Bronchial epithelial cell (primary cell): ENCODE measurements around the gene PANK4. TPM values are rescaled to one million over a fixed set of nuclear protein-coding genes. Genes with fewer than 3 reads are reported as not detected.

Experiments used
- DNase-seq: peaks from one replicate; pipeline ENCODE4 v3.0.0-alpha.2; 2010; ENCODE audit warnings: low read depth
- FAIRE-seq: peaks from 2 replicates; lab custom pipeline; 2011; peaks lifted over from hg19 to GRCh38; lab: Jason Lieb, UNC
- H3K27me3 ChIP-seq: 2 replicates; pipeline ENCODE4 v1.5.1; 2011; ENCODE audit warnings: low read length; ENCODE audit not compliant: control insufficient read depth, insufficient read depth
- H3K36me3 ChIP-seq: 2 replicates; pipeline ENCODE4 v1.5.1; 2011; ENCODE audit warnings: low read length; ENCODE audit not compliant: control insufficient read depth, insufficient read depth
- H3K4me3 ChIP-seq: 2 replicates; pipeline ENCODE4 v1.5.1; 2011; ENCODE audit warnings: mild to moderate bottlenecking, low read depth, low read length, control low read depth
- total RNA-seq: library from RNA; depleted of rRNA; stranded (reverse); fragments of >200 nt; gene quantifications from 2 replicates; pipeline ENCODE4 v1.2.1, GENCODE V29; 2014
- TF ChIP-seq, protein P1 (sequence below): IDR thresholded peaks from 2 replicates; pipeline ENCODE4 v1.5.1; 2011; ENCODE audit warnings: mild to moderate bottlenecking, moderate library complexity, low read length, control low read depth, inconsistent platforms; ENCODE audit not compliant: insufficient read depth, severe bottlenecking

Gene PANK4
- total RNA-seq, 1 donor from 2014 or later, result 29.2 TPM

DNA sequence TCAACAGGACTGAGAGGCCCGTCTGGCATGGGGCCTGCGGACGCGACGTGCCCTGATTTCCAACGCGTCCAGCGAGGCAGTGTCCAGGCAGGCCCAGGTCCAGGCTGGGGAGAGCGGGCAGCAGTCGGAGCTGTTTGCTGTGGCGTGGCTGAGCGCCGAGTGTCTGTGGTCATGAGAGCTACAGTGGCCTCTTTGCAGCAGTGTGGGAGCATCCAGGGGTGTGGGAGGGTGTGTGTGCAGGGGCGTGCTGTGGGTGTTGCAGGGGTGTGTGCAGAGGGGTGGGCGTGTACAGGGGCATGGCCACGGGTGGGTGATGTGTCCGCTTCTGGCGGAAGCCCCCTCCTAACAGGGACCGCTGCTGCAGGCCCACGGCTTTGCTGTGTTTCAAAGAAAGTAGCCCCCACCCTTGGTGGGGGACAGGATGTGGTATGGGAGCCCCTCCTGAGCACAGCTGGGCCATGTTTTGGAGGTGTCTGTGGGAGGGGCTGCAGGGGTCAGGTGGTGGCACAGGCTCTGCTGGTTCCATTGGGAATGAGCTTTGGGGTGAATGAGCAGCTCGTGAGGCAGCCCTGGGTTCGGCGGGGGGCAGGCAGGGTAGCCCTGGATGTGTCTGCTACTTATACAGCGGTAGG, 32.6 kb downstream of the PANK4 start:
- Histone ChIP-seq H3K27me3 (no peaks in the 10 kb centered on the region), H3K36me3 (peaks cover 39% of the 10 kb centered on the region), H3K4me3 (no peak overlapping the region)
- FAIRE-seq (no peak), DNase-seq (no peak)
- TF ChIP-seq, protein P1, sequence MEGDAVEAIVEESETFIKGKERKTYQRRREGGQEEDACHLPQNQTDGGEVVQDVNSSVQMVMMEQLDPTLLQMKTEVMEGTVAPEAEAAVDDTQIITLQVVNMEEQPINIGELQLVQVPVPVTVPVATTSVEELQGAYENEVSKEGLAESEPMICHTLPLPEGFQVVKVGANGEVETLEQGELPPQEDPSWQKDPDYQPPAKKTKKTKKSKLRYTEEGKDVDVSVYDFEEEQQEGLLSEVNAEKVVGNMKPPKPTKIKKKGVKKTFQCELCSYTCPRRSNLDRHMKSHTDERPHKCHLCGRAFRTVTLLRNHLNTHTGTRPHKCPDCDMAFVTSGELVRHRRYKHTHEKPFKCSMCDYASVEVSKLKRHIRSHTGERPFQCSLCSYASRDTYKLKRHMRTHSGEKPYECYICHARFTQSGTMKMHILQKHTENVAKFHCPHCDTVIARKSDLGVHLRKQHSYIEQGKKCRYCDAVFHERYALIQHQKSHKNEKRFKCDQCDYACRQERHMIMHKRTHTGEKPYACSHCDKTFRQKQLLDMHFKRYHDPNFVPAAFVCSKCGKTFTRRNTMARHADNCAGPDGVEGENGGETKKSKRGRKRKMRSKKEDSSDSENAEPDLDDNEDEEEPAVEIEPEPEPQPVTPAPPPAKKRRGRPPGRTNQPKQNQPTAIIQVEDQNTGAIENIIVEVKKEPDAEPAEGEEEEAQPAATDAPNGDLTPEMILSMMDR, result no peak

DNA sequence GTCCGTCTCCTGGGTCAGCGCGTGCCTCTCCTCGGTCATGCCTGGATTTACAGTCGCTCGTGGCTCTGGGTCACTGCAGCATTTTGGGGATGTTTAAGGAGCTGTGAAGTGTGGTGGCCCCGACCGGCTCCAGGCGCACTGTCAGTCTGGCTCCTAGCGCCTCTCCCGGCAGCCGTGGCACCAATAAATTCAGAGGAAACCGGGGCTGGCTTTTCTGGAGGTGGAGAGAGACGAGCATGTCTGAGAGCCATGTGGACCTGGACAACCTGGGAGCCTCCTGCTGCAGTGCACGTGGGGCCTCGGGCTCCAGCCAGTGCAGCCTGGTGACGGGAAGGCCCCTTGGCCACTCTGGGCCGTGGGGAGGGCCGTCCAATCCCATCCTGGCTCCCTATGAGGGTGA, 33.2 kb downstream of the PANK4 start:
- FAIRE-seq (no peak), DNase-seq (no peak)
- Histone ChIP-seq H3K4me3 (no peak overlapping the region), H3K27me3 (no peaks in the 10 kb centered on the region), H3K36me3 (peaks cover 36% of the 10 kb centered on the region)
- TF ChIP-seq, protein P1, result no peak

DNA sequence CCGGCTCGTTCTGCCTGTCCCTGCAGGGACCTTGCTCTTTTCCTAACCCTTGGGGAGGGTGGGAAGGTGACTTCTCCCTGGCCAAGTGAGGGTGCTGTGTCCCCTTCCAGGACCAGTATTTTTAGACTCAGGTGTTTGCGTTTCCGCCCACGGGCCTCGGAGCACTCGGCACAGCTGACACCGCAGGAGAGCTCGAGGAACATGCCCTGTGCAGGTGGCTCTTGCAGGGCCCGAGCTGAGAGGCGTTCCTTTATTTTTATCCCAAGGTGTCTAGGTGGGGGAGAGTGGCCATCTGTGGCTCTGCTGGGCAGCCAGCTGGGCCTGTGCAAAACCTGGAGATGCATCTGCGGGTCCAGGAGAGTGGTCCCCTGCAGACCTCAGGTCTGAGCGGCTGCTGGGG, 34.3 kb downstream of the PANK4 start:
- H3K4me3 ChIP-seq, result no peak overlapping the region
- TF ChIP-seq, protein P1, result no peak
- DNase-seq, result no peak
- no peak for FAIRE-seq
- H3K36me3 ChIP-seq, result peaks cover 44% of the 10 kb centered on the region
- H3K27me3 ChIP-seq, result no peaks in the 10 kb centered on the region

DNA sequence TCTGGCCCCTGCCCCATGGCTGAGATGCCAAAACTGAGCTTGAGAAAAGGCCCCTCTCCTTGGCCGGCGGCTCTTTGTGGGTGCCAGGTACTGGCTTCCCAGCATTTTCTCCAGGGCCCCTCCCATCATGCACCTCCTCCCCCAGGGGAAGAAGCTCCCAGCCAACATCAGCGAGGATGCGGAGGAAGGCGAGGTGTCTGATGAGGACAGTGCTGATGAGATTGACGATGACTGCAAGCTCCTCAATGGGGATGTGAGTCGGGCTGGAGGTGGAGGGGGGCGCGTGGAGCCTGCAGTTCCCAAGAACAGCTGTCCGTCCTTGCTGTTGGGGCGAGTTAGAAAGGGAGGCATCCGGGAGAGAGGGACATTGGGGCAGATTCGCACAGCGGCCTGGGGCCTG, 36.8 kb downstream of the PANK4 start:
- DNase-seq, result no peak
- Histone ChIP-seq H3K4me3 (no peak overlapping the region), H3K36me3 (peaks cover 59% of the 10 kb centered on the region), H3K27me3 (no peaks in the 10 kb centered on the region)
- no peak for FAIRE-seq
- TF ChIP-seq, protein P1, result no peak

DNA sequence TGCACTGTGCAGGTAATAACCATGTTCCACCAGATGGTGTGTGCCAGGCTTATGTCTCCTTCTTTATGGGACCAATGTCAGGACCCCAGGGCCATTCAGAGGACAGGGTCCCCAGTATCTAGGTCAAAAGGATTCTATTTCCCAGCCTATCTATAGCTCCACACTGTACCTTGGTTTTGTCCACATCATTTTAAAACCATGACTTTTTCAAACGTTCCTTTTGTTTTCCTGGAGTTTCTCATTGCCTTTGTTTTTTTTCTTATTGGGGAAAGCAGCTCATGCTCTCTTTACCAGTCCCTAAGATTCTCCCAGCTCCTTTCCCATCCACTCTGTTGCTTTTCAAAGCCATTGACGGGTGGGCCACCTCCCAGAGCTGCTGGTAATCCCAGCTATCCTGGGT, 37.7 kb downstream of the PANK4 start:
- FAIRE-seq, result no peak
- no peak for DNase-seq
- Histone ChIP-seq H3K4me3 (no peak overlapping the region), H3K27me3 (no peaks in the 10 kb centered on the region), H3K36me3 (peaks cover 66% of the 10 kb centered on the region)
- TF ChIP-seq, protein P1, result no peak

DNA sequence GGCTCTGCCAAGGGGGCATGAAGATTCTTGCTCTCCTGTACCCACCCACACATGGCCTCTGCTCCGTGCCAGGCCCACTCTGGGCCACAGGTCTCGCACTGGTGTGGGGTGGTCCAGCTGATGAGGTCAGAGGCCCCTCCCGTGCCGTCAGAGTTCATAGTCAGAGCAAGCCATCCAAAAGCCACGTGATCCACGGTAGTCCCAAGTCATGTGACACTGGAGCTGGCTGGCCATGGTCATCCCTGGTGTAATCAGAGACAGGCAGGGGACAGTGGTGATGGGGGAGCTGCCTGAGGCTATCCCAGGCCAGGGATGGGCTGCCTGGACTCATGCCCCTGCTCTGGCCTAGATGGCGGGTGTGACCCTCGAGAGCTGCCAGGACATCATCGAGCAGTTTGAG, 39.8 kb downstream of the PANK4 start:
- peaks cover 59% of the 10 kb centered on the region for H3K36me3 ChIP-seq
- H3K27me3 ChIP-seq, result no peaks in the 10 kb centered on the region
- FAIRE-seq, result no peak
- no peak overlapping the region for H3K4me3 ChIP-seq
- TF ChIP-seq, protein P1, result no peak
- no peak for DNase-seq
